ENCODE measurements around the gene BBS1. TPM values are rescaled to one million over a fixed set of nuclear protein-coding genes. Genes with fewer than 3 reads are reported as not detected.

The BBS1 gene
- total RNA-seq, 1 donor from 2014 or later, result 18.8 TPM

GRCh38 chr11:66545701-66546367 is 35.4 kb downstream of the BBS1 start, which contains the start of gene ZDHHC24:
ZDHHC24 (minus strand) TSS chr11:66546048; CDS start chr11:66546003, 45 bp downstream.
- no peaks in the 10 kb centered on the region for H3K36me3 ChIP-seq (ENCODE audit: insufficient read depth, low read length)
- H3K27ac Mint-ChIP-seq (ENCODE audit: unreplicated experiment), result peak within 1 kb of the TSS; percentile 86
- peak within 1 kb of the TSS; percentile 66 for H3K4me3 ChIP-seq (ENCODE audit: insufficient read depth, low read depth, low read length)
- H3K27ac ChIP-seq (ENCODE audit: low read depth, low read length), result peak within 1 kb of the TSS; percentile 57
- H3K79me2 ChIP-seq (ENCODE audit: insufficient read depth, low read length), result no peaks in the 10 kb centered on the region
- peaks cover 2% of the 10 kb centered on the region for H3K27me3 ChIP-seq (ENCODE audit: insufficient read depth, low read length)
- H4K20me1 ChIP-seq (ENCODE audit: insufficient read depth, low read length), result peaks cover 7% of the 10 kb centered on the region
- peak within 1 kb of the TSS; percentile 84 for H3K9ac ChIP-seq (ENCODE audit: low read length)
- peaks cover 28% of the 10 kb centered on the region for H3K4me1 ChIP-seq (ENCODE audit: insufficient read depth, low read length)
- H3K4me1 Mint-ChIP-seq (ENCODE audit: low read depth, unreplicated experiment), result peaks cover 6% of the 10 kb centered on the region
- peaks cover 27% of the 10 kb centered on the region for H3K27me3 Mint-ChIP-seq (ENCODE audit: low read depth, unreplicated experiment)
- H2AFZ ChIP-seq (ENCODE audit: low read depth, low read length), result peak within 1 kb of the TSS; percentile 78
- peaks cover 12% of the 10 kb centered on the region for H3K36me3 Mint-ChIP-seq (ENCODE audit: low read depth, unreplicated experiment)
- FAIRE-seq (peak; percentile 23), DNase-seq (ENCODE audit: low read depth) (peak; percentile 91)
- peak within 1 kb of the TSS; percentile 88 for H3K4me2 ChIP-seq (ENCODE audit: low read length)
- H3K4me3 Mint-ChIP-seq (ENCODE audit: unreplicated experiment), result peak within 1 kb of the TSS; percentile 86
- no peaks in the 10 kb centered on the region for H3K9me3 Mint-ChIP-seq (ENCODE audit: unreplicated experiment)
- no peaks in the 10 kb centered on the region for H3K9me3 ChIP-seq (ENCODE audit: insufficient read depth, low read depth, low read length)
- no peak for TF ChIP-seq EZH2 (IDR thresholded peaks at IDR 0.05; ENCODE audit: insufficient read depth, low read length)
- TF ChIP-seq CTCF (IDR thresholded peaks at IDR 0.05; ENCODE audit: insufficient read depth, low read depth, low read length), result no peak

GRCh38 chr11:66546368-66546965 is 36.0 kb downstream of the BBS1 start, which contains the start of gene ACTN3:
ACTN3 (plus strand) TSS chr11:66546903; CDS start chr11:66546938, 35 bp downstream.
- H3K27me3 Mint-ChIP-seq (ENCODE audit: low read depth, unreplicated experiment), result peaks cover 30% of the 10 kb centered on the region
- Histone ChIP-seq H3K9ac (ENCODE audit: low read length) (peak within 1 kb of the TSS; percentile 84), H3K9me3 (ENCODE audit: insufficient read depth, low read depth, low read length) (no peaks in the 10 kb centered on the region), H3K79me2 (ENCODE audit: insufficient read depth, low read length) (no peaks in the 10 kb centered on the region), H3K4me1 (ENCODE audit: insufficient read depth, low read length) (peaks cover 28% of the 10 kb centered on the region), H4K20me1 (ENCODE audit: insufficient read depth, low read length) (peaks cover 7% of the 10 kb centered on the region), H3K36me3 (ENCODE audit: insufficient read depth, low read length) (no peaks in the 10 kb centered on the region), H2AFZ (ENCODE audit: low read depth, low read length) (peak within 1 kb of the TSS; percentile 78), H3K4me3 (ENCODE audit: insufficient read depth, low read depth, low read length) (peak within 1 kb of the TSS; percentile 66), H3K4me2 (ENCODE audit: low read length) (peak within 1 kb of the TSS; percentile 88), H3K27me3 (ENCODE audit: insufficient read depth, low read length) (peaks cover 2% of the 10 kb centered on the region), H3K27ac (ENCODE audit: low read depth, low read length) (peak within 1 kb of the TSS; percentile 57)
- H3K4me1 Mint-ChIP-seq (ENCODE audit: low read depth, unreplicated experiment), result peaks cover 6% of the 10 kb centered on the region
- peaks cover 12% of the 10 kb centered on the region for H3K36me3 Mint-ChIP-seq (ENCODE audit: low read depth, unreplicated experiment)
- TF ChIP-seq EZH2 (IDR thresholded peaks at IDR 0.05; ENCODE audit: insufficient read depth, low read length) (no peak), CTCF (IDR thresholded peaks at IDR 0.05; ENCODE audit: insufficient read depth, low read depth, low read length) (no peak)
- H3K9me3 Mint-ChIP-seq (ENCODE audit: unreplicated experiment), result no peaks in the 10 kb centered on the region
- H3K4me3 Mint-ChIP-seq (ENCODE audit: unreplicated experiment), result peak within 1 kb of the TSS; percentile 76
- FAIRE-seq (no peak), DNase-seq (ENCODE audit: low read depth) (peak; percentile 11)
- no peak within 1 kb of the TSS for H3K27ac Mint-ChIP-seq (ENCODE audit: unreplicated experiment)

Data from astrocyte (in vitro differentiated cells and primary cell).